ENCODE results near the gene C2CD4D.
"Not testable (repeated sequence)": the region's sequence is repeated elsewhere in the genome, so short reads cannot be mapped to it uniquely, and the experiment has no call there.

The C2CD4D gene

DNA sequence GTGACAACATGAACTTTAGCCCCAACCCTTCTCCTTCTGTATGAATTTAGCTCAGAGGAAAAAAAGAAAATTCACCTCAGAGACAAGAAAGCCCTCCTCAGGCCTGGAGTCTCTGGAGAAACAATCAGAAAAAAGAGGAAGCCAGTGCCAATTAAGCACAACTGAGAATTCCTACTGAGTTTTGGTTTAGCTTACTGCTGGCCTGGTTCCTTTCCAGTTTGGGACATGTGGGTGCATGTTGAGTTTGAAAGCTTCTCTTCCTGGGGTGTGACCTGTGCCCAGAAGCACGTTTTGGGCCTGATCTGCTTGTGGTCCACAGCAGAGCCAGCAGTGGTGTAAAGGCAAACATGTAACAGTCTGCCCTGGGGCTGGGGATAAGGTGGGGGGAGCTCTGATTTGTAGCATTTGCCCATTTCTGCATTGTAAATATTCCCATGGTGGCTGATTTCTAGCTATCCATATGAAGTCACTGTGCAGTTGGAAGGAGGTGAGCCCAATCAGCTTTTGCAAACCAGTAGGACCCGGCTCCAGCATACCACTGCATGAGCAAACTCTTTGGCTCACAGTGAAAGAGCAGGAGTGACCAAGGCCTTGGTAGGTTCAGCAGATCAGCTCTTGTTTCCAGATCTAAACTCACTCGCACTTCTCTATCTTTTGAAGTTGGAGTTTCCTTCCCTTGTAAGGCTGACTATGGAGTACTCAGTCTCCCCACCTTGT lies 18.6 kb upstream of the C2CD4D start:
- DNase-seq, result no peak

DNA sequence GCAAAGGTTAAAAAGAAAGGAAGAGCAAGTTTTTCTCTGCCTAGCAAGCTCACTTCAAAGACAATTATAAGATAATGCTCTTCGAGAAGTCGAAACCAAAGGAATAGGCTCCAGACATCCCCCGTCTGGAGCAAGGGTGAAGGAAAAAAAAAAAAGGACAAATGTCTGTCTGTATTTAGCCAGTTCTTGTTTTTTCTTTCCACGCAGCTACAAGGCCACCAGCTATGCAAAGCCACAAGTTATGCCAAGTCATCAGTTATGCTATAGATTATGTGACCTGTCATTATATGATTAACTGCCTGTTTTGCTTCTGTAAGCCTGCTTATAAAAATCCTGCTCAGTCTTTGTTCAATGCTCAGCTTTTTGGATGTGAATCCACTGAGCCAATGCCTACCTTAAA lies 16.3 kb upstream of the C2CD4D start:
- DNase-seq, result no peak

DNA sequence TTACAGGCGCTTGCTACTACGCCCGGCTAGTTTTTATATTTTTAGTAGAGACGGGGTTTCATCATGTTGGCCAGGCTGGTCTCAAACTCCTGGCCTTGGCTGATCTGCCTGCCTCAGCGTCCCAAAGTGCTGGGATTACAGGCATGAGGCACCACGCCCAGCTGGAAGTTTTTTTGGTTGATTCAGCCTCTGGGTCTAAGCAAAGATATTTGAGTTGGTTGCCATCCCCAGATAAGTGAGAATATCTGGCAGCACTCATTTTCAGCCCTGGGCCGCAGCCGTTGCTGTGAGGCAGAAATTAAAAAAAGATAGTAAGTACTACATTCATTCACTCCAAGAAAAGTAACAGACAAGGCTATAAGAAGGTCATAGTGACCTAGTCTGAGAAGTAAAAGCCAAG lies 15.9 kb upstream of the C2CD4D start:
- not testable (repeated sequence) for DNase-seq

DNA sequence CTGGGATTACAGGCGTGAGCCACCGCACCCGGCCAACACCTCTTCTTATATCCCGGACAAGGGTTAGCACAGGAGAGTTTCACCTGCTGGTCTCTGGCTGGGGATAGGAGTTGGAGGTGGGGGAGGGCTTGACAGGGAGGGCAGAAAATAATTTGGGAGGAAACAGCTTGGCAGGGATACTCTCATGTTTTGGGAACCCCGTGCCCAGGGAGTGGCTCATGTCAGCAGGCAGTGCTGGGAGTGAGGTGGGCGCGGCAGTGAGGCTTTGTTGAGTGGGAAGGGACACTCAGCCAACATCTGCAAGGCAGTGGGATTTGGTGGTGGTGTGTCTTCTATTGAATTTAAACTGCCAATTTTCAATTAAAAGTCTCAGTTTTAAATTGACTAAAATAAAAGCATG lies 15.0 kb upstream of the C2CD4D start:
- no peak for DNase-seq

DNA sequence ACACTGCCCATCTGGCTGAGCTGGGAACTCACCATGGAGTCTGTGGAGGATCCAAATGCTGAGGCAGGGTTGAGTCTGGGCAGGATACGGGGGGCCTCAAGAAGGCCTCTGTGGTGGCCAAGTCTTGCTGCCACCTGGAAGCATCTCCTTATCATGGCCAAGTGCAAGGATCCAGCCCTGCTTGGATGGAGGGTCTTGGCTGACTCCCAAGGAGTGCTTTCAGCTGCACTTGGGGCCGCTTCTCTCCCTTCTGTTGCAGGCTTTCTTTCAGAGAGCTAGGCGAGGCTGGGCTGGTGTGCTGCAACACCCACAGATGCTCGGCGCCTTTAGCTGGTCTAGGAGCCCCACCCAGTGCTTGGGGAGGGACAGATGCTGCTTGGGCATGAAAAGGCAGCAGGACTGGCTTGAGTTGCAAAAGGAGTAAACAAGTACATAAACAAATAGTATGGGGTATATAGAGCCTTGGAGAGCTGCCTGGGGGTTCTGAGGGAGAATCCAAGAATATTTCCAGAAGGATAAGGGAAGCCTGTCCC lies 13.9 kb upstream of the C2CD4D start, which contains the start of gene THEM5:
Gene THEM5, minus strand, starts transcription at position 302 of the 533 bp plus-strand sequence. Its CDS starts 147 bp downstream, at position 155.
- DNase-seq, result no peak

DNA sequence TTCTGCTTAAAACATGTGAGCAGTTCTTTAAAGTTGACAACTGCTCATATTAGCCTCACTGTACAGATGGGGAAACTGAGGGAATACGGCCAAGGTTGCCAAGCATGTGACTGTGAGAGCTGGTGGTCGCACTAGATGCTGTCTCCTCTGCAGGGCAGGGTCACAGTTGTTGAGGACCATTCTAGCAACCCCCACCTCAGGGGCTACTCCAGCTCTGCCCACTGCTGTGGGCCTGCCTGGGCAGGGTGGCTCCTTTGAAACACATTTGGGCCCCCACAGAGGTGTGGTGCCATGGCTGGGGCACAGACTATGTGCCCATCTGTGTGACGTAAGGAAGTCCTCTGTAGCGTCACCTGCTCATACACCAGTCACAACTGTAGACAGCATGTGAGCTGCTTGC lies 13.1 kb upstream of the C2CD4D start:
- no peak for DNase-seq

DNA sequence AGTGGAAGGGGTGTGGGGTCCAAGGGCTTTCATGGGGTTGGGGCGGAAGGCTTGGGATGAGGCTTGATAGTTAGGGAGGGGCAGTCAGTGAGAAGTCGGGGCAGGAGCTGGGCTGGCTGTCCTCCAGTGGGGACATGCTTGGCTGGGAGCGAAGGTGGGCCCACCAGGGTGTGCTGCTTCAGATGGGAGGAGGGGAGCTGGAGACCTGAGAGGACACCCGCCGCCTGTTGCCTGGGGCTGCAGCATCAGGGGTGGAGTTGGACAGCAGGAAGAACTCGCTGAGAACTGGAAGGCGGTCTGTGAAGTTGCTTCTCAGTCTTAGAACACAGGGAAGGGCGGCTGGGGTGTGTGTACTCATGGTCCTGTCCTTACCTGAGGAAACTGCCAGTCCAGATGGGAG lies 12.3 kb upstream of the C2CD4D start:
- DNase-seq, result no peak

DNA sequence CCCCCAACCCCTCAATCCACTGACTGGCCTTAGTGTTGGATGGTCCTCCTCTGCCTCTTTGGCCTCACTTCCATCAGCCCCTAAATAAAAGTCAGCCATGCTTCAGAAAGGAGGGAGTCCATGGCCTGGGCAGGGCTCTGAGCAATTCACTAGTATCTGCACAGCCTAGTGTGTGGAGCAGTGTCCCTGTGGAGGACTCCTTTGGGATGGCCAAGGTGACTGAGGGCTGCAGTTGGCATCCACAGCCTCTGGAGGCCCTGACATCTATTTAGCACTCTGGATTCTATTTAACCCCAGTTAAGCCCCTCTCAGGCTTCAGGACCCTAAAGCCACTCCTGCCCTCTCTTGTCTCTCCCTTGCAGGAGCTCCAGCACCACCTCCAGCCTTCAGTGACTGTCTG lies 10.3 kb upstream of the C2CD4D start:
- DNase-seq, result no peak

DNA sequence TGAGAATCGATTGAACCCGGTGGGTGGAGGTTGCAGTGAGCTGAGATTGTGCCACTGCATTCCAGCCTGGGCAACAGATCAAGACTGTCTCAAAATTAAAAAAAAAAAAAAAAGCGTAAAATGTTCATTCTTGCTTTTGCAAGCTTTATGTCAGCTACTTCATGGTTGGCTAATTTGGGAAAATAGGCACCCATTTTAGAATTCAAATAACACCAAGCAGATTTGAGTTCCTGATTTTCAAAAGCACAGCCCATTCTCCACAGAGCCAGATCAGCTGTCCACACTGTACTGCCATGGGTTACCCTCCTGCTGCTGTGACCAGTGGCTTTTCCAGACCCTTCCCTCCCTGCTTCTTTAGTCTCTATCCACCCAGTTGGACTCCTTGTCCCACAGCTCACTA lies 9.5 kb upstream of the C2CD4D start:
- DNase-seq, result no peak

DNA sequence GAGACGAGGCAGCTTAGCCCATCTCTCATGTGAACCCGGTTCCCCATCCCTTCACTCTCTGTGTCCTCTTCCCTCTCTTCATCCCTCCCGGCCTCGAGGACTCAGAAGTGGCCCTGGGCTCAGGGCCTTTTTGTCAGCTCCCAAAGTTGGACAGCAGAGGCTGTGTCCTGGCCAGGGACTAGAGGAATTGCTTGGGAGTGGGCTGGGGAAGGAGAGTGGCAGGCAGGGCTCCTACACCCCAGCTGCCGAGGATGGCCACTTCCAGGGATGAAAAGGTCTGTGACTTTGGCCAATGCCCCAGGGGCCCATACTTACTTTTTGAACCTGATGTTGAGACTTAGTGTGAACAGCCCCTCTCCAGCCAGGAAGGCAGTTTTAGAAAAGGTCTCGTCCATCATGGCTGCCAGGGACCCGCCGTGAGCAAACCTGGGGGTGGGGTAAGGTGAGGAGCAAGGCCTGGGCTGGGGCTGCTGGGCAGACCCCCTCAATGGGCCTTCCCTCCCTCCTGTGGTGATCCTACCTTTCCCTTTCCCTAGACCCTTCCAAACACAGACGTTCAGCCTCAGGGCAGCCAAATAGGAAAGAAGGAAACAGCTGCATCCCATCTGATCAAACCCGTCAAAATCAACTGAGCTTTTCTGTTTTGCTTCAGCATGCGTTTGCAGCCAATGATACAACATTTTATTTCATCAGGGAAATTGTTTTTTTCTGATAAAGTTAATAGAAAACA lies 8.4 kb upstream of the C2CD4D start:
- DNase-seq, result no peak

DNA sequence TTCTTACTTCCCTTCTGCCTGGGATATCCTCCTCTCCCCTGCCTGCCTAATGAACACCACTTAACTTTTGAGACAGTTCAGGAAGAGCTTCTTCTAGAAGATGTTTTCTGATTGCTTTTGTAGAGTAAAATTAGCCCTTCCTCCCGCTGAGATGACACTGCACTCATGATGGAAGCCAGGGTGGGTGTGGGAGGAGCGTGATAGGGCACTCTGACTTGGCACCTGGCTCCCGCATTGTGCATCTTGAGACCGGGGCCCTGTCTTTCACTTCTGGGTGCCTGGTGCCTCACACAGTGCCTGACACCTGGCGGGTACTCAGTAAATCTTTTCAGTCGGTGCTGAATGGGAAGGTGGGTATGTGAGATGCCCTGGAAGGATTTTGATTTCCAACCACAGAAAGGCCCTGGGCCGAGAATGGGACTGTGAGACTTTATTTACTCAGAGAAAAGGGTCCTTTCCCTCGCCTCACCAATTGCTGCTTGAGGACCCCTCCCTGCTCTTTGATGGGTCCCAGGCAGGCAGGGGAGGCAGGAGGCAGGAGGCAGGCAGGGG lies 7.1 kb upstream of the C2CD4D start:
- no peak for DNase-seq

DNA sequence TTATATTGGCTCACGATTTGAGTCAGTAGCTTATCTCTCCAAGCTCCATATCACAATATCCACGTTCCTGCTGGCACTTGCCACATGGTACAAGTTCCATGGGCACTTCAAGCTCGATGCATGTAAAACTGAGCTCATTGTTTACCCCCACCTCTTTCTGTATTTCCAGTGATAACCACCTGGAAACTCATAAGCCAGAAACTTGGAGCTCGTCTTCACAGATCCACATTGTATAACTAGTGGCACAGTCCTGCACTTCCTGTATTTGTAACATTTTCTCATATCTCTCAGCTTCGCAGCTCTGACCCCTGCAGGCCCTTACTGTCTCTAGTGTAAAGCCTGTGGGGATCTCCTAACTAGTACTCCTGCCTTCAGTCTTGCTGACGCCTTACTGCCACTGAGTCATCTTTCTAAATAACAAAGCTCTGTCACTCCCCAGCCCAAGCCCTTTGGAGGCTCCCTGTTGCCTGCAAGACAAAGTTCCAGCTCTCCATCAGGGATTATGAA lies 6.5 kb upstream of the C2CD4D start:
- no peak for DNase-seq

DNA sequence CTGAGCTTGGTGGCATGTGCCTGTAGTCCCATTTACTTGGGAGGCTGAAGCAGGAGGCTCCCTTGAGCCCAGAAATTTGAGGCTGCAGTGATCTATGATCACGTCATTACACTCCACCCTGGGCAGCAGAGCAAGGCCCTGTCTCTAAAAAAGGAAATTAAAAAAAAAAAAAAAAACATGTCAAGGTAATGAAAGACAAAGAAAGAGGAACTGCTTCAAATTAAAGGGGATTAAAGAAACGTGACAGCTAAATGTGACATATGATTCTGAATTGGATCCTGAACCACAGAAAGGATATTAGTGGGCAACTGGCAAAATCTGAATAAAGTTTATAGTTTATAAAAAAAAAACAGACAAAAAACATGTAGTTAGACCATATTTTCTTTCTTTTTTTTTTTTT lies 3.8 kb upstream of the C2CD4D start:
- DNase-seq, result no peak

DNA sequence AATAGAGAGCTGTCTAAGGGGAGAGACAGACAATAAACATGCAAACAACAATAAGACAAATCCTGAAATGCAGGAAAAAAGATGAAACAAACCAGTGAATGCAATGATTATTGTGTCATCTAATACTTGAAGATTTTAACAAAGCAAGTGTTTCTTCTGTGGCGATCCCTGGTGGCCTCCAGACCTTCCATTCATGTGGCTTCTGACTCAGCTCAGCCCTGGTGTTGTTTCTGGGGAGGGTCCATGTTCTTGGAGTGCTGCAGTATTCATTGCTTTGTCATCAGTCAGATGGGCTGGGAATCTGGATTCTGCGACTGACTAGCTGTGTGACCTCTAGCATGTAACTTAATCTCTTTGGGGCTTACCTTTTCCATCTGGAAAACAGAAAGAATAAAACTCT lies 1.5 kb upstream of the C2CD4D start:
- DNase-seq, result no peak

DNA sequence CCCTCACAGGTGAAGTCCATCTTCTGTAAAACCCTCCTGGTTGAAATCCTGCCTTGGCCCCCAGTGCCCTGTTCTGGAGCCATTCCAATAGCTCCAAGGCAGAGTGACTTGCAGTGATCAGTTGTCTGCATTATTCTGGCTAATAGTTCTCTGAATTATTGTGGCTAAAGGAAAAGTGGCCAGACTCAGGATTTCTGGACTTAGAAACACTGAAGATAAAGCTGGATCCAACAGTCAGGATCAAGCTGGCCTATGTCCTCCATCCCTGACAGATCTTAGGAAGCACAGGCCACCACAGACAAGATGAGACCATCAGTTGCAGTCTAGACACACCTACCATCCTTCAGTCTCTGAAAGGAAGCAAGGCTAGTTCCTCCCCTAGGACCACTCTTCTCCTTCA lies 801 bp upstream of the C2CD4D start:
- DNase-seq, result no peak

DNA sequence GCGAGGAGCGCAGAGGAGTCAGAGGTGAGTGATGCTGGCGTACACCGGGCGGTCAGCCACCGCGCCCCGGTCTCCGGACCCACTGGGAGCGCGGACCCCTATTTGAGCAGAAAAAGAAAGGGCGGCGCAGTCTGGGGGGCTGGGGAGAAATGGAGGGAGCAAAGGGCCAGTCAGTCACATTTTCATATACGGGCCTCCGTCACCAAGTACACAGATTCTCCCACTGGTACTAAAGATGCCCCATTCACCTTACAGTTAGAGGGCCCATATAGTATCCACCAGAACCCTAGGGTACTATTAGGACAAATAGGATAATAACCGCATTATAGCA lies 573 bp downstream of the C2CD4D start:
- DNase-seq, result no peak

DNA sequence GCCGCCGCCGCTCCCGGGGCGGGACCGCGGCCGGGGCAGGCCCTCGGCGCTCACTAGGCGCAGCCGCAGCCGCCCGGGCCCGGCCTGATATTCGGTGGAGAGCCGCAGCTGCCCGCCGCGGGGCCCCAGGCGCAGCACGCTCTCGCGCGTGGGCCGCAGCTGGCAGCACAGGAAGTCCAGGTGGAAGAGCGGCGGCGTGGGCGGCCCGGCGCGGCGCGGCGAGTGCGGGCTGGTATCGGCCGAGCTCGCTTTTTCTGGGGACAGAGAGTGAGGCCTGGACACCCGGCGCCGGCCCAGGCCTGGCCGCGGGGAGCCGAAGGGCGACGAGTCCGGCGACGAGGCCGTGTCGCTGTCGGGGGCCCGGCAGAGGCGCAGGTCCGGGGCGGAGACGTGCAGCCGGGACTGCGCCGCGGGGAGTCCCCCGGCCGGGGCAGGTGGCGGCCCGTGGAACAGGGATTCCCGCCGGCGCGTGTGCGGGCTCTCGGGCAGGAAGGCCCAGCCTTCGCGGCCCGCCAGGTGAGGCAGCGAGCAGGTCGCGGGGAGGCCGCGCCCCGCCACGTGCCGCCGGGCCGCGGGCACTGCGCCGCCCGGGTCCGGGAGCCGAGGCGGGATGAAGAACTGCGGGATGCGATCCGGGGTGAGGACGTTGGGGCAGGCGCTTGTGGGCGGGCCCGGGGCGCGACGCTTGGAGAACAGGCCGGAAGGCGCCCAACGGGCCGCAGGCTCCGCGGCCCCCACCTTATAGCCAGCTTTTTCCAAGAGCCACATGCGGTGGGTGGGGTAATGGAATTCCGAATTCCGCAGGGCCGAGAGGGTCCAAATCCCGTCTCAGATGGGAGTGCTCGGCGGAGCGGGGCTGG lies 1.2 kb downstream of the C2CD4D start:
- DNase-seq, result no peak

DNA sequence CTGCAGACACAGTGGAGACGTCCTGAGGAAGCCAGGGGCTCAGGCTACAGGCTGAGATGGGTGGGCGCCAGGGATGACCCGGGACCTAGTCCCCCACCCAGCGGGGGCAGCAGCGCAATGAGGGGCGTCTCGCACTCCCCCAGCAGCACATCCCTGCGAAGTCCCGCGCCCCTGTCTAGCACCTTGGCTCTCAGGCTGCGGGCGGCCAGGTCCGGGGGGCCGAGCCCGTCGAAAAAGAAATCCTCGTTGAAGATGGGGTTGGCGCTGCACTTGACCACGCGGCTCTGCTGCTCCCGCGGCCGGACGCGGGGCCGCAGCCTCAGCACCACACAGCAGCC lies 1.8 kb downstream of the C2CD4D start:
- no peak for DNase-seq

DNA sequence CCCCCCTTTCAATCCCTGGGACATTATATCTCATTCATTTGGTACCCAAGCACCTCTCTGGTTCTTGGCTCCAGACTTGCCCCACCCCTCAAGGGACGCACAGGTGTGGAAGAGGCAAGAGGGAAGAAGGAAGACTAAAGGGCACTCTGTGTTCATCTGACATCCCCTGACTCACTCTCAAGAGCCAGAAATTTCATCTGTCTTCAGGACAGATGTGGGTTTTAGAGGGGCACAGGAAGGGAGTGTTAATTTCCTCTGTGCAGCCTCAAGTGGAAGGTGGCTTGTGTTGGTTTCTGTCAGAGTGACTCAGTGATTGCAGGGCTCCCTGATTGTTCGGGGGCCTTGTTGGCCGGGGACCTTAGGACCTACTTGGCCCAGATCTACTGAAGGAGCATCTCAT lies 2.4 kb downstream of the C2CD4D start:
- DNase-seq, result no peak

DNA sequence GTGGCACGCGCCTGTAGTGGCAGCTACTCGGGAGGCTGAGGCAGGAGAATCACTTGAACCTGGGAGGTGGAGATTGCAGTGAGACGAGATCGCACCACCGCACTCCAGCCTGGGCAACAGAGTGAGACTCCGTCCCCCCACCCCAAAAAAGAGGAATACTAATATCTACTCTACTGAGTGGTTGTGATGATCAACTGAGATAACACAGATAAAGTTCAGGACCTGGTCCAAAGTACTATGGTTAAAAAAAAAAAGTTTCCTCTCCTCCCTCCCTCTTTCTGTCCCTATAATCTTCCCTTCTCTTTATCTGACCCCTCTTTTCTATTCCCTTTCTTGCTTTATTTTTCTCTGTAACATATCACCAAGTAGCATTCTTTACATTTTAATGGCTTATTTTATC lies 4.0 kb downstream of the C2CD4D start:
- DNase-seq, result no peak

DNA sequence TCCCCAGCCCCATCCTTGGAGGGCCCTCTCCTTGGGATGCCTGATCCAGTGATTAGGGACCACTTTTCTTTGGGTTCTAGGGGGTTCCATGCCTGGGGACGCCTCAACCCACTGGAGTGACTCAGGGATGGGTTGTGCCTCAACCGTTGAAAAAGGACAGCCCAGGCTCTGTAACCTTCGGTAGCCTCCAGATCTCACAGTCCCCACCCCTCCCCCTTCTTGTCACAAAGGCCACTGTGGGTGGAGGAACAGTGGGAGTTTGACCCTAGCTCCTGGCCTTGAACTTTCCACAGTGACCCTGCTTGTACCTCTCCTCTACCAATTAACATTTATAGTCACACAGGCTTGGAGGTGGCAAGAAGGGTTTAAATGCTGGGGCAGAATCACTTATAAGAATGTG lies 5.4 kb downstream of the C2CD4D start:
- DNase-seq, result no peak

DNA sequence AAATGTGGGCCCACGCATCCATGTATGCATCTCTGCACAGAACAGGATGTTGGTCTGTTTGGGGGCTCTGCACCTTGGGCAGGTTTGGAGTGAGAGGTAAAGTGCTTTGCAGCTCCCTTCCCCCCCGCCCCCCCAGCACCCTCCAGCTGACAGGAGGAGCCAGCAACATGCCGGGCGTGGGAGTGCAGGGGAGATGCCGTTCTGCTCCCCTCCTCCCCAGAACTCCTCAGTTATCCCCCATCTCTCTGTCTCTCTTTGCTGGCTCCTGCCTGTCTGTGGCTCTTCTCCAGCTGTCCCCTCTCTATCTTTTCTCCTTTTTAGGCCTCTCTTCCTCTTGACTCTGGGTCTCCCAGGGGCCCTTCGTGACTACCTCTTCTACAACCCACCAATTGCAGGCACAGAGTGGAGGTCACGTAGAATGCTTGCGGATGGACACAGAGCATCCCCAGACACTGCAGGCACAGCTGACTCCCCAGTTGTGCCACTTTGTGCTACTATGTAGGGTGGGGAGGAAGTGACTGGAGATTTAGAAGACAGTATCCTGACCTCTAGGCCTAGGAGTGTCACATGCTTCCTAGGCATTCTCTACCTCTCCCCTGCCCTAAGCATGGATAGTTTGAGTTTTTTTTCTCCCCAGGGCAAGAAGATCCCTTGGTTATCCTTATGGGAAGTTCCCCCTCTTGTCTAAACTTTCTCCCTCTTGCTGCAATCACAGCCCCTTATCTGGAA lies 6.3 kb downstream of the C2CD4D start:
- no peak for DNase-seq

All from cortex of kidney (tissue), 1 donor.